GM19193 (cell line): ENCODE measurements around the gene COL6A3.

ENCODE experiments used
- POLR2A ChIP-seq: IDR thresholded peaks from 4 replicates; pipeline ENCODE4 v1.6.1; 2011; ENCODE audit not compliant: insufficient read depth, insufficient read length; ENCODE audit errors: extremely low read depth

The COL6A3 gene

GRCh38 chr2:237312021-237312755 lies 101.8 kb downstream of the COL6A3 start:
- no peak for TF ChIP-seq POLR2A

- no peak for TF ChIP-seq POLR2A
Observed at GRCh38 chr2:237310515-237311114, 103.3 kb downstream of the COL6A3 start.

- TF ChIP-seq POLR2A, result no peak
Observed at GRCh38 chr2:237309416-237309815, 104.5 kb downstream of the COL6A3 start.

GRCh38 chr2:237309011-237309410 lies 105.0 kb downstream of the COL6A3 start:
- no peak for TF ChIP-seq POLR2A

- TF ChIP-seq POLR2A, result no peak
Observed at GRCh38 chr2:237307474-237307873, 106.5 kb downstream of the COL6A3 start.

- no peak for TF ChIP-seq POLR2A
Observed at GRCh38 chr2:237306787-237307170, 107.2 kb downstream of the COL6A3 start.

GRCh38 chr2:237306083-237306786 lies 107.7 kb downstream of the COL6A3 start:
- no peak for TF ChIP-seq POLR2A

- no peak for TF ChIP-seq POLR2A
Observed at GRCh38 chr2:237305579-237305978, 108.4 kb downstream of the COL6A3 start.

GRCh38 chr2:237304763-237305514 lies 109.0 kb downstream of the COL6A3 start:
- no peak for TF ChIP-seq POLR2A

- TF ChIP-seq POLR2A, result no peak
Observed at GRCh38 chr2:237301595-237301994, 112.4 kb downstream of the COL6A3 start.

- no peak for TF ChIP-seq POLR2A
Observed at GRCh38 chr2:237300739-237301138, 113.2 kb downstream of the COL6A3 start.

GRCh38 chr2:237299906-237300305 lies 114.1 kb downstream of the COL6A3 start:
- no peak for TF ChIP-seq POLR2A

- TF ChIP-seq POLR2A, result no peak
Observed at GRCh38 chr2:237298151-237299118, 115.5 kb downstream of the COL6A3 start.

GRCh38 chr2:237297421-237298150 lies 116.4 kb downstream of the COL6A3 start:
- TF ChIP-seq POLR2A, result no peak

GRCh38 chr2:237296756-237297155 lies 117.2 kb downstream of the COL6A3 start:
- no peak for TF ChIP-seq POLR2A
